Esophagus squamous epithelium (tissue), 4 donors: Measurements from ENCODE around the gene NR2F2.

Experiments used
- CTCF ChIP-seq, 6 experiments: fragments of 450-650 bp in 4 of 6; fragments of 200-600 bp in 2 of 6; sonication (generic) in 2 of 6; IDR thresholded peaks; one replicate each; pipeline ENCODE4 v1.5.1; 2016 to 2019; ENCODE audit warnings: antibody characterized with exemption in 6 of 6, mild to moderate bottlenecking in 4 of 6, moderate library complexity in 4 of 6
- POLR2A ChIP-seq, 4 donors: fragments of 450-650 bp; IDR thresholded peaks; one replicate each; pipeline ENCODE4 v1.6.1; 2017; ENCODE audit warnings: antibody characterized with exemption in 4 of 4, mild to moderate bottlenecking in 4 of 4, moderate library complexity in 3 of 4

GRCh38 chr15:96345560-96346399 lies 15.3 kb downstream of the NR2F2 start:
- TF ChIP-seq CTCF (IDR thresholded peaks at IDR 0.05) (peak in 5 of 6 experiments; percentile 43 to 72 (median 54)), POLR2A (IDR thresholded peaks at IDR 0.05) (peak in 2 of 4 donors; percentile 29 to 48)
